Fibroblast of lung (primary cell): ENCODE measurements around the gene ALG8.

ENCODE experiments used
- CTCF ChIP-seq, 2 donors: IDR thresholded peaks in 1 of 2; conservative IDR thresholded peaks in 1 of 2; 1 replicate in 1 of 2; 2 replicates in 1 of 2; pipeline ENCODE4 v1.5.1; 2011 to 2012; ENCODE audit warnings: low read length in 2 of 2, control low read depth in 1 of 2, inconsistent platforms in 1 of 2, low read depth in 1 of 2, mild to moderate bottlenecking in 1 of 2
- EZH2 ChIP-seq: IDR thresholded peaks from 2 replicates; pipeline ENCODE4 v1.5.1; 2012; ENCODE audit warnings: low read length, control low read depth, mild to moderate bottlenecking; ENCODE audit errors: missing control alignments

- no peak for TF ChIP-seq CTCF (conservative IDR thresholded peaks at IDR 0.05 in 1 of 2, IDR thresholded peaks at IDR 0.05 in 1 of 2; ENCODE audit: low read depth in 1 of 2, low read length in 2 of 2)
- no peak for TF ChIP-seq EZH2
Measured at GRCh38 chr11:78071717-78072116, 67.7 kb downstream of the ALG8 start.
